HG03575 (cell line): ENCODE measurements around the gene DOCK4.

Source experiments
- ATAC-seq: cut with Tn5 transposase; IDR thresholded peaks from one replicate; pipeline ENCODE4 v1.9.1; 2021; ENCODE audit not compliant: unreplicated experiment, insufficient number of reproducible peaks, low FRiP score; ENCODE audit errors: extremely low read depth

The DOCK4 gene

DNA sequence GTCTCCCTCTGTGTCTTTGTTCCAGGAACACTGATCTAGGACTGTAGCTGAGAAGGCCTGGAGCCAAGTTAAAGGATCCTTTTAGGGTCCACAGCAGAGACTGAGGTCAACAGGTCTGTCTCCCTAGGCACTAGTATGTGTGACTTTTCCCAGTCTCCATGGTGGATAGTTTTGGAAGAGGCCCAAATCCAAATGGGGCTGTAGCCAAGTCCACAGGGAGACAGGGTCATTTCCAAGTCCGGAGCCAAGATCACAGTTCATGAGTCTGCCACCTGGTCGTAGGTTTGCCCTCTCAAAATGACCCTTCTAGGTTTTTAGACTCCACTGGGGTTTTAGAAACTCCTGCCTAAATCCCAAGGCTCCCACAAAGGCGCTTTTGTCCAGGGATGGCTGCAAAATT lies 17.1 kb upstream of the DOCK4 start:
- ATAC-seq = no peak

DNA sequence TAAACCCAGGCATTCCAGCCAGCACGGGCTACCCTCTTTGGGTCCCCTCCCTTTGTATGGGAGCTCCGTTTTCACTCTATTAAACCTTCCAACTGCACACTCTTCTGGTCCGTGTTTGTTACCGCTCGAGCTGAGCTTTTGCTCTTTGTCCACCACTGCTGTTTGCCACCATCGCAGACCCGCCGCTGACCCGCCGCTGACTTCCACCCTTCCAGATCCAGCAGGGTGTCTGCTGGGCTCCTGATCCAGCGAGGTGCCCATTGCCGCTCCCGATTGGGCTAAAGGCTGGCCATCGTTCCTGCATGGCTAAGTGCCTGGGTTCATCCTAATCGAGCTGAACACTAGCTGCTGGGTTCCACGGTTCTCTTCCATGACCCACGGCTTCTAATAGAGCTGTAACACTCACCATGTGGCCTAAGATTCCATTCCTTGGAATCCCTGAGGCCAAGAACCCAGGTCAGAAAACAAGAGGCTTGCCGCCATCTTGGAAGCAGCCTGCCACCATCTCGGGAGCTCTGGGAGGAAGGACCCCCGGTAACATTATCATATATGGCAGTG lies 14.8 kb upstream of the DOCK4 start:
- no peak for ATAC-seq

DNA sequence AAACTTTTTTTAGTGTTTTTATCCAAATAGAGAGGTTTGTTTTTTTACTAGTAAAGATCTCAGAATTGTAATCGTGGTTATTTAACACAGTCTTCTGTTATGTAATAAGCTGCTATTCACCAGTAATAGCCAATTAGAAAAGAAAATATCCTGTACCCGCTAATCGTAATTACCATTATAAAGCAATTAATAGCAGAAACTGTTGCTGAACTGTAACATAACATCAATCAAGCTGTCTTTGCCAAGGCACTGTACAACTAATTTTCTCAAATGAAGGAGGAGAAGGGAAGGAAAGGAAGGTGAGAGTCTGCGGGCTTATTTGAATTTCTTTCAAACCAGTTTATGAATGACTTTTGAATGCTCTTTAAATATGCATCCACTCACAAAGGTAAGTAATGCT lies 9.6 kb upstream of the DOCK4 start:
- ATAC-seq = no peak

DNA sequence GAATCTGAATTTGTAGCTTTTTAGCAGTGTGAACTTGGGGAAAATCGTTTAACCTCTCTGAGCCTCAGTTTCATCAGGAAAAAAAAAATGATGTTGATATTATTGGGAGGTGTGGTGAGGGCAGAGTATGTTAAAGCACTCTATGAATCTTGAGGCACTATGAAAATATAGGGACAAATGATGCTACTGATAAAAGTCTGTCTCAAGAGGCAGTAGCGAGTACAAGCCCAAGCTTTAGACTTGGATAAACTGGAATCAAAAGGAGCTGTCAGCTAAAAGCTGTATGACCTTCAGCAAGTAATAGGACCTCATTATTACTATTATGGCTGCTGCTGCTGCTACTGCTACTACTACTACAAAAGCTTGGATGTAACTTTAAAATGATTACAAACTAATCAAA lies 8.7 kb upstream of the DOCK4 start:
- no peak for ATAC-seq

DNA sequence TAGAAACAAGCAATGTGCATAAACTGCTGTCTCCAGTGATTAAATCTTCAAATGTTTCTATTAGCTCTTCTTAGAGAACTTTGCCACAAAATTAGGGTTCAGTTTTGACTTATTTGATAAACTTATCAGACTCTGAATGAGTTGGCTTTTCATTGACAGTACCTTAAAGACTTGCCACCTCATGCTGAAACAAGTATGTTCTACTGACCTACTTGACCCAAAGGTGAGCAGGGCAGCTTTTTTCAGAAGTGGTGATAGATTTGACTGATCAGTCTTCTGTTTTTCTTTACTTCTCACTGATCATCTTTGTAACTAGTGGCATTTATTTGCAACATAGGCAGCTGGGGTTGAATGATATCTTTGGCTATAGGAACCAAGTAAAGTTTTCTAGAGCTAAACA lies 8.1 kb upstream of the DOCK4 start:
- no peak for ATAC-seq

DNA sequence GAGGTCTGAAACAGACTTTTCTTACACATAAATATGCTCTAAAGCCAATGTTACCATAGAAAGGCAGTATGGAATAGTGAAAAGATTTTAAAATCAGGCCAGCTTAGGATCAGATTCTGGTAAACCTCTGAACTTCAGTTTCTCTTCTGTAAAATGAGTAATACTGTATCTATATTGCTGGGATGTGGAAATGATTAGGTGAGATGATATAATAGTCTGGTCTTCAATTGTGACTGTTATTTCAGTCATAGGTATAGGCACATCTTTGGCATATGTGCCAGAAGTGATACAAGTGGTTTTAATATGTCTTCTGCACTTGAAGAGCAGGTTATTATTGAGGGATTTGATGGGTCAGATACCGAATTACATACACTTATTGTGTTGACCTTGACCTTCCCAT lies 7.5 kb upstream of the DOCK4 start:
- no peak for ATAC-seq

DNA sequence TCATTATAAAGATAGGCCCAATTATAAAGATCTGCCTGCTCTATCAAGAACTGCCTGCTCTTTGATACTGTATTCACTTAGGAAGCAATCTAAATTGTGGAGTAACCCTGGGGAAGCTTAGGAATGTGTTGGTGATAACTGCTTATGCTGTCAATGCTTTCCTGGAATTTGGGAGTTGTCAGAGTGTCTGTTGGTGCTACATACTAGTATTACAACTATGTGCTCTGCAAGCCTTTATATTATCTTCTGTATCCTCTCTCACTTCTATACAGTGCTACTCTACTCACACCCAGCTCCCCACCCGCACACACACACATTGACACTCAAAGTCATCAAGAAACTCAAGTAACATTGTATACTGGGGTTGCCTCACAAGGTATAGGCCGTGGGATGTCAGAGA lies 6.4 kb upstream of the DOCK4 start:
- no peak for ATAC-seq

DNA sequence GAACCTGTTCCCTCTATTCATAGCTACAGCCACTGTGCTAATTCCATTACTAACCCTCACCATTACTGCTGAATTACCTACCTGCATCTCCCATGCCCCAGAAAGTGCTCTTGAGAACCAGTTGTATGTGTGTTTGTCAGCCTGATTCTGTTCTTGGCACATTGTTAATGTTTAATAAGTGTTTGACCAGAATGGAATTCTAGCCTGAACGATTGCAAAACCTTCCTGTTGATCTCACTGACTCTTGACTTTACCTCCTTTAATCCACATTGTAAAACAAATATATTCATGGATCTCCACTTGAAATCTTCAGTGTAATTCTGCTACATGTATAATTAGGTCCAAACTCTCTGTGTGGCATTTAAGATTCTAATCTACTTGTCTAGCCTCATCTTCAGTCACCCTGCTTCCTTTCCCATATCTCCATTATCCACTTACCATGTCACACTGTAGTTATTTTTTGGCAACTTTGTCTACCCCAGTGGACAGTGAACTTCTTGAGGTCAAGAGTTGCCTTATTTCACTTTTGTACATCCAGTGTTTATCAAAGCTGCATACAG lies 5.2 kb upstream of the DOCK4 start:
- no peak for ATAC-seq

DNA sequence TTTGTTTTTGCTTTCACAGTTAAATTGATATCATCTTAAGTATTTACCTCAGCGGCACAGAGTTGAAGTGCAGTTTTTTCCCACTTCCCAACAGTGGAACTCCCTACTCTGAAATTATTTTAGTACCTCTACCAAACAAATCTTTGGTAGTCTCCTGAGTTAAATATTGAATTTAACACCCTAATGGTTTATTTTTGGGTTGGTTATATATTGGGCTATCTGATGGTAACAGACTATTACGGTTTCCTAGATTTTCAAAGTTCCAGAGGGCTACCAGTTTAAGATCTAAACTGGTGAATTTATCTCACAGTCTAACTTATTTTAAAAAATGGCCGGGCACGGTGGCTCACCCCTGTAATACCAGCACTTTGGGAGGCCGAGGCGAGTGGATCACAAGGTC lies 1.6 kb upstream of the DOCK4 start:
- ATAC-seq = no peak

DNA sequence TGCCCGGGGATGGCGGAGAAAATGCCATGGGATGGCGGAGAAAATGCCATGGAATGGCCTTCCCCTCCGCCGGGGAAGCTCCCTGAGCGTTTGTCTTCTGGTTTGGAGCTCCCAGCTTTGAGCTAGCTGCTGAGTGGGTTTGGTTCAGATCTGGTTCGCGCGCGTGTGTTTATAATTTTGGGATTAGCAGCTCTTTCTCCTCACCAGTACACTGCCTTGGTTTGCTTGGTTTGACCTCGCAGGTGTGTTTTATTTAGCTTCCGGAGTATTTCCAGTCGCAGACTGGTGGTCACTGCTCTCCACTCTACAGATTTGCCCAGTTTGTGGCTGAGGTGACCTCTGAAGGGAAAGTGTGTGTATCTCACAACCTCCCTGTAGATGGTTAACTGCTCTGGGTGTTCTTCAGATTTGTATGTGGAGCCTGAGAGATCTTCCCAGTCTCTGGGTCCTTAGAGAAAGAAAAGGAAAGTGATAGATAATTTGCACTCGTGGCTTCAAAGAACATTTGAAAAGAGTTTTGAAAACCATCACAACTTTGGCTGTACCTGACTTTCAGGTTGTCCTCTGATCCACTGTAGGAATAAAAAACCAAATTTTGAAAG lies 893 bp upstream of the DOCK4 start:
- ATAC-seq = no peak

DNA sequence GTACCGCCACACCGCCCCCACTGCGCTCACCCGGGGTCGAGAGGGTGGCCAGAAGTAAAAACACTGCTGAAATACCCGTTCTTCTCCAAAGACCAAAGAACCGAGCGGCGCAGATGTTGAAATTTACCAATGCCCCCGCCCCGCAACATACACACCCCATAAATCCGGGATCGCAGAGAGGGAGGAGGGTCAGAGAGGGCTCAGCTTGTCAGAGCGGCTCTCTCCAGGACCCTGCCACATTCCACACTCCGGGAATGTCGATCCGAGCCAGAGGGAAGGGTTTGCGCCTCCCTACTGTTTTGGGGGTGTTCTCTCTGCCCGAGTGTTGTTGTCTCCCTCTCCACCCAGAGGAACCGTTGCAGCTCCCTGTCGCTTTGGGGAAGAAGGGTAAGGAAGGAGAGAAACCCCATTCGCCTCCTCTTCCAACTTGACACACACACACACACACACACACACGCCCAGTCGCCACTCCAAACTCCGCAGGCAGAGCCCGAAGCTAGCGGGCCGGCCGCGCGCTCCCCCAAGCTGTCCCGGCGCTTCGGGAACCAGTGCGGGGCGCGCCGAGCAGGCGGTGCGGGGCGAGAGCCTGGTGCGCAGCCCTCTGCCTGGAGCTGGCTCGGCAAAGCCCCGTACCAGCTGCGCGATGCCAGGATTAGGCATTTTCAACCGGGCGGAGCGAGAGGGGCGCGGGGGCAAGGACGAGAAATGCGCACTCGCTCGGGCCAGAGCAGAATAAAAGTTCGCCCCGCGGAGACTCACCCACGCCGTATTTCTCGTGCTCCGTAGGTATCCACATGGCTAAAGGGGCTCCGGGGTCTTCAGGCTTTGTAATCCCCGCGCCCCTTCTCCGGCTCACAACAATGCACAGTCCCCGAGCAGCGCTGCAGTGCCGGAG lies 609 bp downstream of the DOCK4 start:
- no peak for ATAC-seq

DNA sequence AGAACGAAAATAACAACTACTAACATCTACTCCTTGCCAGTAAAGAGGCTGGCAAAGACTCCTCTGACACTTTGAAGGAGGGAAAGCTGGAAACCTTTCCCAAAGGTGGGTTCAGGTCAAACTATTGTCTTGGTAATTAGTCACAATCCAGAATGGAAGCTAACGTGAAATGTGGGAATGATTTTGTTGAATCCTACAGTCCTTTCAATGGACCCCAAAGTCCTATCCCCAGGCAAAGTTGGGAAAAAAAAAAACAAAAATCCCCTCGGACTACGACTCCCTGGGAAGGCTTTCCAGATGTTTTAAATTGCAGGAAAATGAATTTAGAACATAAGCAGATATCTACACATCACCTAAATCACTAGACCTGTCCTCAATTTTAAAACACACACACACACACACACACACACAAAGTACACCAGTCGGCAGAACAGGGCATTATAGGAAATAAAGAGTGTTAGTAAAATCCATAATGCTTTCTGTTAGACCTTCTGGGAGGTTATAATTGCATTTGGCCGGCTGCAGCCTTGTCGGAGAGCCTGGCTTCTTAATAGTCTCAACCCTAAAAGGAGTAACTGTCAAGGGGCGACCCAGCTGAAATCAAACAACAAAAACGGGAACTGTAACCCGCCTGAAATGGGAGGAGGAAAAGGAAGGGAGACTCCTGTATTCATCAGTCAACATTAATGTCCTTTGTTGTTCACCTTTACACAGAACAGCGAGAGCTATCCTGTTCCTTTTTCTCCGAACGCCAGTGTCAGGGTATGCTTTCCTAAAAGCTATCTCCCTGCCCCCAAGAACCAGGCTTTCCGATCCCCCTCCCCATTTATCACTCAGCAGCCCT lies 1.5 kb downstream of the DOCK4 start:
- ATAC-seq = no peak

DNA sequence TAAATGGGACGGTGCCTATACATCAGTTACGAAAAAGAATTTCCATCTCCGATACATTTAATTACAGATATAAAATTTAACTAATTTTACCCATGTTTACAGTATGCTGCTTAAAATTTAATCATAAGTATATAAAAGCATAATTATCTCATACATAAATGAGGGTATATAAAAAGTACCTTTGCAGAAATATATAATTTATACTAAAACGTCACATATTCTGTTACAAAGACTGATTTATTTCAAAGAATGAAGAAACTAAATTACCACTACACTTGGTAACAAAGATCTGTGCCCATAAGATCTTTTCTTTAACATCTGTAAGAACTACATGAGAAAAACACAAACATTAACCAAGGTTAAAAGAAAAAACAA lies 2.8 kb downstream of the DOCK4 start:
- ATAC-seq = no peak

DNA sequence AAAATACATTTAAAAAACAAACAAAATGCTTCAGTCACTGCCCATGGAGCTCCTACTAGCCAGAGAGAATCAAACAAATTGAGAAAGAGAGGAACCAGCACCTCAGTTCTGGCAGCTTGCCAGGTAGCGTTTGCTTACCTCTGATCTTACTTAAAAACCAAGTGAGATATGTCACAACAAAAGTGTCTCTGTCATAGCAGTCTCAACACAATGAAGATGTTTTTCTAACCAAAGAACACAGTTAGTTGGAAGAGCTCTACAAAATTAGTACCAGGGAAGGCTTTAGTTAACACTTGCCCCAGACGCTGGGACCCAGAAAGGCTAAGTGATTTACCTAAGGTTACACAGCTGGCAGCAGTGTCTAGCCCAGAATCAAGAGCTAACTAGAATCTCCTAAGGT lies 3.4 kb downstream of the DOCK4 start:
- ATAC-seq = no peak

DNA sequence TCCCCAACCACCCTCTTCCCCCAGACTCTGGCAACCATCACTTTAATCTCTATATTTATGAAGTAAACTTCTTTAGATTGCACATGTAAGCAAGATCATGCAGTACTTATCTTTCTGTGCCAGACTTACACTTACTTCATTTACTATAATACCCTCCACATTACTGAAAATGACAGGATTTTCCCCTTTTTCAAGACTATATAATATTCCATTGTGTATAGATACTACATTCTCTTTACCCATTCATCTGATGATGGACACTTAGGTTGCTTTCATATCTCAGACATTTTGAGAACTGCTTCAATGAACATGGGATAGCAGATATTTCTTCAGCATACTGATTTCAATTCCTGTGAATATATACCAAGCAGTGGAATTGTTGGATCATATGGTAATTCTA lies 4.4 kb downstream of the DOCK4 start:
- no peak for ATAC-seq

DNA sequence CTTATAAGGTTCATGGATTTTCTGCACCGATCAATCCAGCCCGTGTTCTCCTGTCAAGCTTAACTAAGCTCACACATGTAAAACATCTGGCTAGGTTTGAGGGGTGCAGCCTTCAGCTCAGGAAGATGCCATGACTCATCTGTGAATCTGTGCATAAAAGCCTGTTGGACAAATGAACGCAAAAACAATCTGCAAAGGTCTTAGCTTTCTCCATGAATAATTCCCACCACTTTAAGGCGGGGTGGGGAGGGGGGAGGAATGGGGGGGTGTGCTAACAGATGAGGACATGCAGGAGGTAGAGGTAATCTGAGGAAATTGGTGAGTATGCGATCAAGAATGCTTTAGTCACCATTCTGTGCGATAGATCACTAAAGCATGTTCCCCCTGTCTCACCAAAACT lies 4.8 kb downstream of the DOCK4 start:
- no peak for ATAC-seq

DNA sequence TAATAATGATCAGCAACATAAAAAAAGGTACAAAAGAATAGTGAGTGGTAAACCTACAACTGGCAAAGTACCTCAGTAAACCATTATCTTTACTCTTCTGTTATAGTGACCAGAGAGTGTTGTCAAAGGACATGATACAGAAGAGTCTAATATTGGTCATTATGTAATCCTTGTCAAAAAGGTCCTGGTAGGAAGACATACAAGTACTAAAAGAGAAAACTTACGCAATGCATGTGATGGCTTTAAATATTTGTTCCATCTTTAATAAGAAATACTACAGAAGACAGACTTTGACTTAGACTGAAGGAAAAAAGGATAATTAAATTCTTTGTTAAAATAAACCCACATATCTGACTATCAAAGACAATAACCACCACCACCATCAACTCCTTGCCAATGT lies 6.5 kb downstream of the DOCK4 start:
- no peak for ATAC-seq

DNA sequence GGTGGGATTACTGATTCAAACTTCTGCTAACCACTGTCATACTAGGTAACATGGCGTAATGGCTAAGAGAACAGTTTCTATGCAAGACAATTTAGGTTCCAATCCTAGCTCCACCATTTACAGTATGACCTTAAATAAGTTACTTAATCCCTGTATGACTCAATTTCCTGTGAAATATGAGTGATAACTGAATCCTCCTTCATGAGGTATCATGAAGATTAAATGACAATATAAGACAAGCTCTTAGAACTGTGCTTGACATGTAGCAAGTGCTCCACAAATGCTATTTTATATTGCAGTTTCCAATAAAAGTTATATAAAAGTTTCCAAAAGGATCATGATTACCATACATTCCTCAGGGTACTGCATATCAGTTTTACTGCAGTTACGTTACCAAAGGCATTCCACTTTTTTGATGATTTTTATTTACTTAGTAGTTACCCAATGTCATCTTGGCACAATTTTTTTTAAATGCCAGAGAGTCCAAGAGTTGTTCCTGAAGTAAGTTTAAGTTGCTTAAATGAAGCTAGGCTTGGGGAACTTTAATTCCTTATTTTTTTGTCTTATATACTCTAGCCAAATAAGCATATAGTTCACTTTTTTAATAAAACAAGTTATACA lies 7.1 kb downstream of the DOCK4 start:
- ATAC-seq = no peak

DNA sequence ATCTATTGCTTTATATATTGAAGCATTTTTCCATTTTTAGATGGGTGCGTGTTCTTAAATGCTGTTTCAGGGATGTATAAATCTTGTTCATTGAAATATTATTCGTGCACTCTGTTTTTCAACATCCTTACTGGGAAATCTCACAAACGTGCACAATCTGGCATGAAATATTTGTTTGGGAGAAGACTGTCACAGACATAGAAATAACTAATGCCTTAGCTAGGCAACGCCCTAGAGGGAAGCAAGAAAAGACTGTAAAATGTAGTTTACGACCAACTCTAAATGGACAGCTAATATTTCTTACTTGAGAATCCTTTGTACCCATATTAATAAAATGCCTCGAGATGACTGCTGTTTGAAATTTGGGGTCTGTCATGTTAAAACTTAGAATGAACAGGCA lies 8.9 kb downstream of the DOCK4 start:
- ATAC-seq = no peak
